ENCODE data around the gene PLSCR5.

Gene PLSCR5

GRCh38 chr3:146605106-146605505 is at the start of gene PLSCR5:
Gene PLSCR5, minus strand, starts transcription at chr3:146605346. Its CDS starts 134 bp downstream, at chr3:146605212.
- no peak for DNase-seq (ENCODE audit: low read depth in 2 of 2)
- no peak within 1 kb of the TSS for H3K4me3 ChIP-seq (replicated peaks in 1 of 2; ENCODE audit: low read depth in 2 of 2, low read length in 2 of 2)
- no peak for TF ChIP-seq CTCF (IDR thresholded peaks at IDR 0.05; ENCODE audit: low read depth, low read length)

- TF ChIP-seq CTCF (IDR thresholded peaks at IDR 0.05; ENCODE audit: low read depth, low read length) = no peak
- DNase-seq (ENCODE audit: low read depth in 2 of 2) = no peak
- H3K4me3 ChIP-seq (replicated peaks in 1 of 2; ENCODE audit: low read depth in 2 of 2, low read length in 2 of 2) = no peak overlapping the region
Observed at GRCh38 chr3:146653978-146654377, 48.8 kb upstream of the PLSCR5 start.

- no peak overlapping the region for H3K4me3 ChIP-seq (replicated peaks in 1 of 2; ENCODE audit: low read depth in 2 of 2, low read length in 2 of 2)
- no peak for TF ChIP-seq CTCF (IDR thresholded peaks at IDR 0.05; ENCODE audit: low read depth, low read length)
Observed at GRCh38 chr3:146650691-146651442, 45.7 kb upstream of the PLSCR5 start.

GRCh38 chr3:146646261-146646660 is 41.1 kb upstream of the PLSCR5 start:
- no peak for TF ChIP-seq CTCF (IDR thresholded peaks at IDR 0.05; ENCODE audit: low read depth, low read length)
- H3K4me3 ChIP-seq (replicated peaks in 1 of 2; ENCODE audit: low read depth in 2 of 2, low read length in 2 of 2) = no peak overlapping the region
- no peak for DNase-seq (ENCODE audit: low read depth in 2 of 2)

More at GRCh38 chr3:146650691-146651442, 45.7 kb upstream of the PLSCR5 start:
- DNase-seq (ENCODE audit: low read depth in 2 of 2) = peak in 1 of 2 donors; percentile 25

- DNase-seq (ENCODE audit: low read depth in 2 of 2) = peak; percentile 56 to 71
- TF ChIP-seq CTCF (IDR thresholded peaks at IDR 0.05; ENCODE audit: low read depth, low read length) = peak; percentile 44
- no peak overlapping the region for H3K4me3 ChIP-seq (replicated peaks in 1 of 2; ENCODE audit: low read depth in 2 of 2, low read length in 2 of 2)
Observed at GRCh38 chr3:146640955-146641867, 36.1 kb upstream of the PLSCR5 start.

- H3K4me3 ChIP-seq (replicated peaks in 1 of 2; ENCODE audit: low read depth in 2 of 2, low read length in 2 of 2) = no peak overlapping the region
- DNase-seq (ENCODE audit: low read depth in 2 of 2) = no peak
- no peak for TF ChIP-seq CTCF (IDR thresholded peaks at IDR 0.05; ENCODE audit: low read depth, low read length)
Observed at GRCh38 chr3:146640361-146640760, 35.2 kb upstream of the PLSCR5 start.

All from cardiac fibroblast (primary cell).